ENCODE data around the gene ARPC1B.
"Not testable (repeated sequence)": the region's sequence is repeated elsewhere in the genome, so short reads cannot be mapped to it uniquely, and the experiment has no call there.

ARPC1B gene

DNA sequence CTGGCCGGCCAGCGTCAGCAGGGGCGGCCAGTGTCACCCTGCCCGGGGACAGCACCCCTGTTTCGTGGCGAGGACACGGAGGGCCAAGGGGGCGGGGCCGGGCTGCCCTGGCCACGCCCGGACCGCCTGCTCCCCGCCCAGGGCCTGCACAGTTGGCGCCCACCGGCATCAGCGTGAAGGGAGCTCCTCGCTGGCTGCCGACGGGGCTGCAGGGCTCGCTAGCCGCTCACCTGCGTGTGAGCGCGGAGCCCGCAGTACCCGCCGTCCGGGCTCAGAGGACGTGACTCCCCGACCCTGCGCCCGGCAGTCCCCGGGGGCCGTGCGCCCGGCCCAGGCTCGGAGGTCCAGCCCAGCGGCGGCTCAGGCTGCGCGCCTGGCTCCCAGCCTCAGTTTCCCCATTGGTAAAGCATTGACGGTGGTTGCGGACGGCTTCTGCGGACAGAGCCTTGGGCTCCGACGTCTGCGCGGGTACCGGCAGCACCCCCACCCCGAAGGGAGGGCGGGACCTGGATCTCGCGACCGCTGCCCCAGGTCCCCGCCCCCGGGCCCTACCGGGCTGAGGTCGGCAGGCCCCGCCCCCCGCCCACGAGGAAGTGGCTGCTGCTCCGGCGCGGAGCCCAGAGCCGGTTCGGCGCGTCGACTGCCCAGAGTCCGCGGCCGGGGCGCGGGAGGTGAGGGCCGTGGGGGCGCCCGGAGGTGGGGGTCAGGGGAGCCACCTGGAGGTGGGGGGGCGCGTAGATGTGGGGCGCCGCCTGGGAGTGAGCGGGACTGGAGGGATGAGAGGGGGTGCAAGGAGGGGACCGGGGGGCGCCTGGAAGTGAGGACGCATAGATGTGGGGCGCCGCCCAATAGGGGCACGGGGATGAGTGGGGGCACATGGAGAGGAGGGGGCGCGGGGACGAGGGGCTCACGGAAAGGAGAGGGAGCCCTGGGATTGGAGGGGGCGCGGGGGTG is at the start of gene ARPC1B:
Gene ARPC1B, plus strand, starts transcription at position 620 of the 954 bp plus-strand sequence. CDS start 10,985 bp downstream, outside the sequence.
- peak; percentile 64 to 88 for DNase-seq (ENCODE audit: low read depth in 2 of 2)

DNA sequence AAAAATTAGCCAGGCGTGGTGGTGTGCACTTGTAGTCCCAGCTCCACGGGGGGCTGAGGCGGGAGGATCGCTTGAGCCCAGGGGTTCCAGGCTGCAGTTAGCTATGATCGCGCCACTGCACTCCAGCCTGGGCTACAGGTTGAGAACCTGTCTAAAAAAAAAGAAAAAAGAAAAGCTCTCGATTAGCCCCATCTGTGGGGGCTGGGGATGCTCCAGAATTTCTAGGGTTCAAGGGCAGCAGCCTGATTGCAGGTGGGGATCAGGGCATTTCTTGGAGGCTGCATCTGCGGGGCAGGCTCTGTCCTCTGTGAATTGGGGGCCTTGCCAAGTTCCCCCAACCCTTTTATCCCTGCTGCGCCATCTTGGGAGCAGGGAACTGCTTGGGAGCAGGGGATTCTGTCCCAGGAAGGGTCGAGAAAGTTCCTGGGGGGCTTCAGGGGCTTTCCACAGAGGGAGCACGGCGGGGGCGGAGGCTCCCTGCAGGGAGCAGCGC is 49.5 kb upstream of the ARPC1B start:
- DNase-seq (ENCODE audit: low read depth in 2 of 2): no peak

DNA sequence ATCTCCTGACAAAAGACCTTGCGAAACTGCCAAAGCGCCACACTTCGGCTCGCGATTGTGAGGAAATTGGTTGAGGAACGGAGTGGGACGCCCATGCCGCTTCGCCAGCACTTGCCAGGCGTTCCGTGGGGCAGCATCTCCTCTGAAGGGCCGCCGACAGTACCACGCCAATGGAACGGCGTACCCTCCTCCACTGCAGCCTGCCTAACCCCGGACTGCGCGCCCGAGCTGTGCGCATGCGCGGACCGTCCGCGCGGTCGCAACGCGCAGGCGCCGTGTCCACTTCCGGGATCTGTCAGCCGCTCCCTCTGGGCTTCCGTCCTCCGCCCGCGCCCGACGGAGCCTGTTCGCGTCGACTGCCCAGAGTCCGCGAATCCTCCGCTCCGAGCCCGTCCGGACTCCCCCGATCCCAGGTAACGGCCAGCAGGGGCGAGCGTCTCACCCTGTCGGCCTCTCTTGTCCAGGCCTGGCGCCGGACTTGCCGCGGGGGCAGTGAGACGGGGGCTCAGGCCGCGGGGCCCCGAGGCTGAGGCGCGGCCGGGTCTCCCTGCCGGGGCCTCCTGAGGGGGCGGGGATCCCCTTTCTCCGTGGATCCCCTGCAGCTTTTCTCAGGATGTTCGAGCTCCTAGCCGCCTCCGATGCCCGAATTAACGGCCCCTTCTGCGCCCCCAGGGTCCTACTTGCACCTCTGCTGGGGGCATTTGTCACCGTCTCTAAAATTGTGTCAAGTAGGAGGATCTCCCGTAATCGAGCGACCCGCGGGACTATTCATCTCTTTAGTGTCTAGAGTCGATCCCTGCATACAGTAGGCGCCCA is 48.7 kb upstream of the ARPC1B start, which contains the start of gene ARPC1A:
Gene ARPC1A, plus strand, starts transcription at position 307 of the 816 bp plus-strand sequence. CDS start 7,456 bp downstream, outside the sequence.
- DNase-seq (ENCODE audit: low read depth in 2 of 2): peak; percentile 72 to 88

DNA sequence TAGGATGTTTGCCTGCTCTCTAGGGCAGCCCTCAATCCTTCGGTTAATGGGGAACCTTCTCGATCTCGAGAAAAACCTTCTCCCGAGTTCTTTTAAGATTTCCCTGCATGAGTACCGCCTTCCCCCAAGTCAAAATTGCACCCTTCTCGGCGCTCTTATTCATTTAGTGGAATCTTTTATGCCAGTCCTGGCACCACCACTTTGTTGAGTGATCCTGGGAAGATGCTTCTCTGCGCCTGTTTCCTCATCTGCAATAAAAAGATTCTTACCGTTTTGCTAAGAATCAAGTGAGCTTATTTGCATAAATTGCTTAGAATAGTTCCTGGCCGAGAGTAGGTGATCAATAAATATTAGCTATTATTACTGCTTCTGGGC is 48.1 kb upstream of the ARPC1B start:
- DNase-seq (ENCODE audit: low read depth in 2 of 2): no peak

DNA sequence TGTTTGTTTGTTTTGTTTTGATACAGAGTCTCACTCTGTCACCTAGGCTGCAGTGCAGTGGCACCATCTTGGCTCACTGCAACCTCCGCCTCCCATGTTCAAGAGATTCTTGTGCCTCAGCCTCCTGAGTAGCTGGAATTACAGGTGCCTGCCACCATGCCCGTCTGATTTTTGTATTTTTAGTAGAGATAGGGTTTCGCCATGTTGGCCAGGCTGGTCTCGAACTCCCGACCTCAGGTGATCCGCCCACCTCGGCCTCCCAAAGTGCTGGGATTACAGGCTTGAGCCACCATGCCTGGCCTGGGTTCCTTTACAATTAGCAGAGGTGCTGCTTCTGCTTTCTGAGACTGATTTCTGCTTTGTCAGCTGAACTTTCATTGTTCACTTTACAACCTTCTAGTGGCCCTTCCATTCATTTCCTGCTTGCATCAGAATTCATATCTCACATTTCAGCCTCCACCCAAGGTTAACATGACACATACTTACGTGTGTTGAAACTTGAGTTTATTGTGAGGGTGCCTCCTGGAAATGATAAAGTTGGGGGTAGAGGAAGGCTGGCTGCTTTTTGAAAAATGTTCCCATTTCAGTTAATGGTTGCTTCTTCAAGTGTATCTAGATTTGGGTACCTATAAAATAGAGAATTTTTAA is 44.1 kb upstream of the ARPC1B start:
- not testable (repeated sequence) for DNase-seq (ENCODE audit: low read depth in 2 of 2)

DNA sequence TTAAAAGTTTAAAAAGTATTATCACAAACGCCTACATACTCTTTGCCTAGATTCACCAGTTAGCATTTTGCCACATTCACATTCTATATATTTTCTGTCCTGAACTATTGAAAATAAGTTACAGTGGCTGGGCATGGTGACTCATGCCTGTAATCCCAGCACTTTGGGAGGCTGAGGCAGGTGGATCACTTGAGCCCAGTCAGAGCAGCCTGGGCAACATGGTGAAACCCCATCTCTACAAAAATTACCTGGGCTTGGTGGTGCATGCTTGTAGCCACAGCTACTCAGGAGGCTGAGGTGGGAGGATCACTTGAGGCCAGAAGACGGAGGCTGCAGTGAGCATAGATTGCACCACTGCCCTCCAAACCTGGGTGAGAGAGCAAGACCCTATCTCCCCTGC is 43.5 kb upstream of the ARPC1B start:
- DNase-seq (ENCODE audit: low read depth in 2 of 2): no peak

DNA sequence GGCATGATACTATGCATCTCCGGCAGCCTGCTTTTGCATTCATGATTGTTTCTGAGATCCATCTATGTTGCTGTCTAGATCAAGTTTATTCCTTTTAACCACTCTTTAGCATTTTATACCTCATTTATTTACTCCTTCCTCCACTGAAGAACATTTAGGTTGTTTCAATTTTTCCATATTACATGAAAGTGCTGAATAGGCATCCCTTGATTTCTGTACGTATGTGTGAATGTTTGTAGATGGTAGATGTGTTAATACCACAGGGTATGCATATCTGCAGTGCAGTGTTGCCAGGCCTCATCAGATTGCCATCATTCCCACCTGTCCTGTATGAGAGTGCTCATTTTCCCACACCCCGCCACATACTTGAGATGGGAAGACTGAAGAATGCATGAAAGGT is 34.9 kb upstream of the ARPC1B start:
- no peak for DNase-seq (ENCODE audit: low read depth in 2 of 2)

DNA sequence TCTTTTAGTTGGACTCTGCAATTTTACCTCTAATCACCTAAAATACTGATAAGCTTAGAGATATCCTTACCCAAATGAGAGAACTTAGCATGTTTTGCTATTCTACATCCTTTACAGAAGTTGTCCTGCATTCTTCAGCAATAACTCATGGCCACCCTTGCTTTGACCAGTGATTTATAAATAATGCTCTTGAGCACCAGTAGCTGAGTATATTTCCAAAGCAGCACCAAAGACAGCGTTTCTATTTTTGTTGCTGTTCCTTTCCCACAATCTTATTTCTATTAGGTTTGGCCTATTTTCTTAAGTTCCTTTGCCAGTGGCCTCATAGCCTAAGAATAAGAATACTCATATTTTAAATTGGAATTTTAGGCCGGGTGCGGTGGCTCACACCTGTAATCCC is 33.9 kb upstream of the ARPC1B start:
- no peak for DNase-seq (ENCODE audit: low read depth in 2 of 2)

DNA sequence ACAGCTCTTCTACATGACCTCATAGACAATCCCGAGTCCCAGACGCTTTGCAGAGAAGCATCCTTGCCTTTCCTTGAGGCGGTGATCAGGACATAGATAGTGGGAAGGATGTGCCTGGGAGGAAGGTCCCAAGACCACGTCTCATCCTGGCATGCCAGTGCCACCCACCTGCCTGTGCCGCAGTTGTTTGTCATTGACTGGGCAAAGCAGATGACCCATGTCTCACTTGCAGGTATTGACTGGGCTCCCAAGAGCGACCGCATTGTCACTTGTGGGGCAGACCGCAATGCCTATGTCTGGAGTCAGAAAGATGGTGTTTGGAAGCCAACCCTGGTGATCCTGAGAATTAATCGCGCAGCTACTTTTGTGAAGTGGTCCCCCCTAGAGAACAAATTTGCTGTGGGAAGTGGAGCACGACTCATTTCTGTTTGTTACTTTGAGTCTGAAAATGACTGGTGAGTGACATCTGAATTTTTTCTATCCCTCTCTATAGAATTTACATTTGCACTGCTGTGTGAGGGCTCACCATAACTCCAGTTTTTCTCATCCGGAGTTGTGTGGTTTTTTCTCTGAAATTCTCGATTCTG is 30.4 kb upstream of the ARPC1B start:
- no peak for DNase-seq (ENCODE audit: low read depth in 2 of 2)

DNA sequence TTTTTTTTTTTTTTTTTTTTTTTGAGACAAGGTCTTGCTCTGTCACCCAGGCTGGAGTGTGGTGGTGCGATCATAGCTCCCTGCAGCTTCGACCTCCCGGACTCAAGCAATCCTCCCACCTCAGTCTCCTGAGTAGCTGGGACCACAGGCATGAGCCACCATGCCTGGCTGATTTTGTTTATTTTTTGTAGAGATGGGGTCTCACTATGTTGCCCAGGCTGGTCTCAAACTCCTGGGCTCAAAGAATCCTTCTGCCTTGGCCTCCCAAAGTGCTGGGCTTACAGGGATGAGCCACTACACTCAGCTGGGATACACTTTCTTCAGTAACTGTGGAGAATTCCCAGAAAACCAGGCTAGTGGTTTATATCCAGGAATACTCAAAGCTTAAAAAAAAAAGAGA is 23.9 kb upstream of the ARPC1B start:
- DNase-seq (ENCODE audit: low read depth in 2 of 2): not testable (repeated sequence)

DNA sequence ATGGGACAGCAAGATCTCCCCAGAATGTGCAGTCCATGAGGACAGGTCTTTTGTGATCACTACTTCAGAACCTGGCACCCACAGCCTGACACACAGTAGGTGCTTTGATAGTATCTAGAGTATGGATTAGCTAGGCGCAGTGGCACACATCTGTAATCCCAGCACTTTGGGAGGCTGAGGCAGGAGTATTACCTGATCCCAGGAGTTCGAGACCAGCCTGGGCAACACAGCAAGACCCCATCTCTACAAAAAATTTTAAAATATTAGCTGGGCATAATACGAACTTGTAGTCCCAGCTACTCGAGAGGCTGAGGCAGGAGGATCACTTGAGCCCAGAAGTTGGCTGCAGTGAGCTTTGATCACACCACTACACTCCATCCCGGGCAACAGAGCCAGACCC is 22.3 kb upstream of the ARPC1B start:
- DNase-seq (ENCODE audit: low read depth in 2 of 2): no peak

DNA sequence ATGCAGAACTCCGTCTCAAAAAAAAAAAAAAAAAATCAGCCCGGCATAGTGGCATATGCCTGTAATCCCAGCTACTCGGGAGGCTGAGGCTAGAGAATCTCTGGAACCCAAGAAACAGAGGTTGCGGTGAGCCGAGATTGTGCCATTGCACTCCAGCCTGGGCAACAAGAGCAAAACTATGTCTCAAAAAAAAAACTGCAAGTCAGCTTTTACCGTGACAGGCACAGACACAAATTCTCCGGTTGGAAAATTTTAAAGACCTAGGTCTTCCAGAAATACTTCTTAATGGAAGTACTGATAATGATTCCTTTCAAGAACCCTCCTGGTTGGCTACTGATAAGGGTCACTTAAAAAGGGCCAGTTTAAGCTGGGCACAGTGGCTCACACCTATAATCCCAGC is 19.4 kb upstream of the ARPC1B start:
- DNase-seq (ENCODE audit: low read depth in 2 of 2): no peak

DNA sequence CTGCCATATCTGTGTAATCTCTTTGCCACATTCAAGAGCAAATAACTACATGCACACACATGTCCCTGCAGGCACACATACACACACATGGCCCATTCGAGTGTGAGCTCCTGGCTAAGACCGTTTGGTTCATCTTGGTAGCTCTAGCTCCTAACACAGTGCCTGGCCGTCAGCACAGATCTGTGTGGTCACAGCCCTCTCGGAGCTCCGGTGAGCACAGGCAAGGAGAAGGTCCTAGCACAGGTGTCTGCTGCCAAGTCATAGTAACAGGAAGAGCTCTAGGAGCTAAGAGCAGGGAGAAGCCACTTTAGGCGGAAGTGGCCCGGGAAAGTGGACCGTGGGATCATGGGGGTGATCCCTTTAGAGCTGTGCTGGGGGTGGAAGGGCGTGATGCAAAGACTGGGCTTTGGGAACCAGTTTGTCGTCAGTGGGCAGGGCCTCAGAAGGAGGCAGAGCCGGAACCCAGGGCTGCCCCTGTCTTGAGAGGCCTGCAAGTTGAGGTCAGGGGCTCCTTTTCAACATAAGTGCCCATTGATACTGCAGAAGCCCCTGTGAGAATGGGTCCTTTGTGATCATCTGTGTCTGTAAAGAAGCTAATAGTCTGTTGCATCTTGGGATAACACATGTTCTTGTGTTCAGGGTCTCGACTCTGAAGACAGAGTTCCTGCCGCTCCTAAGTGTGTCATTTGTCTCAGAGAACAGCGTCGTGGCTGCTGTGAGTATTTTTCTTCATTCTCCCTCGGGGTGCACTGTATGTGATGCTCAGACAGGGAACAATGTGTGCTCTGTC is 16.6 kb upstream of the ARPC1B start:
- no peak for DNase-seq (ENCODE audit: low read depth in 2 of 2)

DNA sequence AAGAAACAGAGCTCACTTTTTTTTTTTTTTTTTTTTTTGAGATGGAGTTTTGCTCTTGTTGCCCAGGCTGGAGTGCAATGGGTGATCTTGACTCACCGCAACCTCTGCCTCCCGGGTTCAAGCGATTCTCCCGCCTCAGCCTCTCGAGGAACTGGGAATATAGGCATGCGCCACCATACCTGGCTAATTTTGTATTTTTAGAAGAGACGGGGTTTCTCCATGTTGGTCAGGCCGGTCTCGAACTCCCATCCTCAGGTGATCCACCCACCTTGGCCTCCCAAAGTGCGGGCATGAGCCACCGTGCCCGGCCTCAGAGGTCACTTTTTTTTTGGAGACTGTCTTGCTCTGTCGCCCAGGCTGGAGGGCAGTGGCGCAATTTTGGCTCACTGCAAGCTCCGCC is 16.0 kb upstream of the ARPC1B start:
- DNase-seq (ENCODE audit: low read depth in 2 of 2): not testable (repeated sequence)

DNA sequence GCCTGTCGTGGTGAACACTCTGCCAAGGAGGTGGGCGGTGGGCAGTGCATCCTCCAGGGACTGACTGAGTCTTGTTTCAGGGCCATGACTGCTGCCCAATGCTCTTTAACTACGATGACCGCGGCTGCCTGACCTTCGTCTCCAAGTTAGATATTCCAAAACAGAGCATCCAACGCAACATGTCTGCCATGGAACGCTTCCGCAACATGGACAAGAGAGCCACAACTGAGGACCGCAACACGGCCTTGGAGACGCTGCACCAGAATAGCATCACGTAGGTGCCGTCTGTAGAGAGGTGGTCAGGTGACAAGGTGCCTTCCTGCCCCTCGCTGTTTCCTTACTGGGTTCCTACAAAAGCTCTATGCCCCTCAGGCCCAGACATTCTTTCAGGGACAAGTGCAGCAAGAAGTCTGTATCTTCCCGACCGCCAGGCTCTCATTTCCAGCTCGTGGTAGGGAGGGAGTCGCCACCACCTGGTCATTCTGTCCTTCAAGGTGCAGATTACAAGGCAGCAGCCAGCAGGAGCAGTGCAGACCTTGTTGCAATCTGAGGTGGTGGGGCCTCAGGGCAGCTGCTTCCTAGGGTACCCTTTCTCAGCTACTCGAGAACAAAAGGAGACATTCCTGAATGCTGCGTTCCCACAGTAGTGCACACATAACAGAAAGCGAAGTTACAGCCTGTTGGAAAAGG is 14.9 kb upstream of the ARPC1B start:
- no peak for DNase-seq (ENCODE audit: low read depth in 2 of 2)

DNA sequence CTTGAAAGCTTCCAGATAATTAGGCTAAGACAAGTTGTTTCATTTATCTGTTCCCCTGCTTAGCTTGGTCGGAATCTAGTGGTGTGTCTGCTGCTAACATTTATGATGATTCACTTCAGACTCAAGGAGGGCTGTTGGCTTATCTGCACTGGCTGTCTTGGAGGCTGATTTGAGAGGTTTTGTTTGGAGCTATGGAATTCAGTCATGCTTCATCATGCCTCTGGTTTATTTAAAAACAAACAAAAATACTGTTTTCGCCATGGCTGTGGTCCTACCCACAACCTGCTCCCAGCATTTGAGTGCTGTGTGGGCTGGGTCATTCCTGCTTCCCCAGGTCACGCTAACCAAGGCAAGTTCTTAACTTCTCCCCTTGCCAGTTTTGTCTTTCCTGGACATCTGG is 11.7 kb upstream of the ARPC1B start:
- no peak for DNase-seq (ENCODE audit: low read depth in 2 of 2)

DNA sequence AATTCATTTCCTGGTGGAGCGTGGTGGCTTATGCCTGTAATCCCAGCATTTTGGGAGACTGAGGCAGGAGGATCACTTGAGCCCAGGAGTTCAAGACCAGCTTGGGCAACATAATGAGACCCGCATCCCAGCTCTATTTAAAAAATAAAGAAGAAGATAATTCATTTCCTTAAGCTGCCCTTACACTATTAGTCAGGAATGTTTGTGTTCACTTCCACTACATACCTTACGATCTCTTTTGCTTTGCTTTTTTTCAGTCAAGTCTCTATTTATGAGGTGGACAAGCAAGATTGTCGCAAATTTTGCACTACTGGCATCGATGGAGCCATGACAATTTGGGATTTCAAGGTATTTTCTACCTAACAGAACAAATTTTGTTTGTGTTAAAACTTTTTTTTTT is 11.2 kb upstream of the ARPC1B start:
- DNase-seq (ENCODE audit: low read depth in 2 of 2): no peak

DNA sequence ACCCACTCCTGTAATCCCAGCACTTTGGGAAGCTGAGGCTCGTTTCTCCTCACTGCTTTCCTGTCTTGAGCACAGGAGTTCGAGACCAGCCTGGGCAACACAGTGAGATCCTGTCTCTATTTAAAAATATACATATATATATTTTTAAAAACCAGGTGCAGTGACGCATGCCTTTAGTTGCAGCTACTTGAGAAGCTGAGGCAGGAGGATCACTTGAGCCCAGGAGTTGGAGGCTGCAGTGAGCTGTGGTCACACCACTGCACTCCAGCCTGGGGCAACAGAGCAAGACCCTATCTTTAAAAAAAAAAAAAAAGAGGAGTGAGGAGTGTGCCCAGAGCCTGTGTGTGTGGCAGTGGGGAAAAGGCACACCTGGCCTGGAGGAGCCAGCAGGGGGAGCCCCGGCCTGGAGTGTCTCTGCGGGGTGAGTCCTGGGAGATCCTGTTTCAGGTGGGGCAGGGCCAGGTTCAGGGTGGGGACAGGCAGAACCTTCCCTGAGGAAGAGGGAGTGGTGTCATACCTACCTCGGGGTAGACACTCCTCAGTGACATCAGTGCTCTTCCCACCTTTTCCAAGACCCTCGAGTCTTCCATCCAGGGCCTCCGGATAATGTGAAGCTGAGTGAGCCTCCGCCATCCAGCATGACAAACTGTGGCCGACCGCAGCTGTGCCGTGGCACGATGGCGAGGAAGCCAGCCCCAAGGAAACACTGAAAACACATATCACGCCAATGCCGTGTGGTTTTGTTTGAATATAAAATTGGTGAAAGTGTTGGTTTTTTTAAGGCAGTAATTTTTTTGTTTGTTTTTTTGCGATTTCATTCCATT is 9.0 kb upstream of the ARPC1B start:
- DNase-seq (ENCODE audit: low read depth in 2 of 2): peak; percentile 43 to 44

DNA sequence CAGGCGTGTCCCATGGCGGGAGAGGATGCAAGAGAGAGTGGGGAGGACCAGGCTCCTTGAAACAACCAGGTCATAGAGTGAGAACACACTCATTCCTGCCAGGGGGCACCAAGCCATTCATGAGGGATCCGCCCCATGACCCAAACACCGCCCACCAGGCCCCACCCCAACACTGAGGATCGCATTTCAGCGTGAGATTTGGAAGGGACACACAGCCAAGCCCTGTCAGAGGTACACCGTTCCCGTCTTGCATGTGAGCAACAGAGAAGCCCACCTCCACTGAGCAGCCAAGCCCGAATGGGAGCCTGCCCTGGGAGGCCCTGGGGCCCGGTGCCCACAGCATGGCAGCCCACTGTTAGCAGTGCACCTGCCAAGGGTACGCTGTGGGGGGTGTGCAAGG is 7.9 kb upstream of the ARPC1B start:
- DNase-seq (ENCODE audit: low read depth in 2 of 2): no peak

All from stimulated activated CD8-positive, alpha-beta memory T cell treated with anti-CD3 and anti-CD28 coated beads, Interleukin-7, amount 100 ng/mL, for 4 hours (primary cell).